Measurements from ENCODE around the gene AGRN. TPM values are rescaled to one million over a fixed set of nuclear protein-coding genes. Genes with fewer than 3 reads are reported as not detected.
"Not testable (repeated sequence)": the region's sequence is repeated elsewhere in the genome, so short reads cannot be mapped to it uniquely, and the experiment has no call there.

Gene AGRN
- total RNA-seq, 1 donor = 3.8 TPM

DNA sequence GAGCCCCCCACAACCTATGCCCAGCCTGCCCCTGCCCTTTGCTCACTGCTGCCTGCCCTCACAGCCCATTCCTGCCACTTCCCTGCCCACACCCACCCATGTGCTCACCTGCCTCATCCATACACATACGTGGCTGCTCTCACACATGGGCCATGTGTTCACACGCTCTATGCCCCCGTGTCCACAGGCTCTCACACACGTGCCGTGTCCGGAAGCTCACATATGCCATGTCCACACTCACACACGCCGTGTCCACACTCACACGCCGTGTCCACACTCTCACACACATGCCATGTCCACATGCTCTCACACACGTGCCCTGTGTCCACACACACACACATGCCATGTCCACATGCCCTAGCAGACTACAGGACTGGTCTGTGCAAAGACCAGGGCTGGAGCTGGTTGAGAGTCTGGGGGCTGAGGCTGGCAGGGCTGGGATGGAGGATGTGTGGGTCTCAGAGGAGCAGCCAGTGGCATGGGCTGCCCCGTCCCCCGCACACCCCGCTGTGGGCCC is 54.8 kb downstream of the AGRN start:
- no peak for DNase-seq (ENCODE audit: low read depth in 2 of 3, low spot score in 2 of 3)

DNA sequence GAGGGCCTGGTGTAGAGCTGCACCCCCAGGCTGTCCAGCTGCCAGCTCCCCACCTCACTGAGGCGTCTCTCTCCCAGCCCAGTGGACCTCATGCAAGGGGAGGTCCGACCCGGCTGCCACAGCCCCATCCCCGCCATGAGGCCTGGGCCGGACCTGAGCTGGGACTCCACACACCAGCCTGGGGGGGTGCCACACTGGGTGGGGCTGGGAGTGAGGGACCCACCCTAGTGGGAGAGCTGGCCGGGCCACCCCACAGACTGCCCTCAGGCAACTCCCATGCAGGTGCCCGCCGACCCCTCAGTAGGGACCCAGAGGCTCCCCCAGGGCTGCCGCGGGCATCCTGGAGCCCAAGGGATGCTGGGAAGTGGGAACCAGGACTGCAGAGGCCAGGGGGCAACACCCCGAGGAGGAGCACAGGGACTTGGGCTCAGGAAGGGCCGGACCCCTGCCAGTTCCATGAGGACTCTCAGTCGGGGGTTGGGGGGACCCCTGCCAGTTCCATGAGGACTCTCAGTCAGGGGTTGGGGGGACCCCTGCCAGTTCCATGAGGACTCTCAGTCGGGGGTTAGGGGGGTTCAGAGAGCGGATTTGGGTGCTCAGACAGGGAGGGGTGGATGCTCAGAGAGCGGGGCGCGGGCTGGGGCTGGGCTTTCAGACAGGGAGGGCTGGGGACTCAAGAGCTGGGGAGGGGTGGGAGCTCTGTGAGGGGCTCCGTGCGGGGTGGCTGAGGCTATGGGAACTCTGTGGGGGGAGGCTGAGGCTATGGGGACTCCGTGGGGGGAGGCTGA is 55.4 kb downstream of the AGRN start:
- no peak for DNase-seq (ENCODE audit: low read depth in 2 of 3, low spot score in 2 of 3)

DNA sequence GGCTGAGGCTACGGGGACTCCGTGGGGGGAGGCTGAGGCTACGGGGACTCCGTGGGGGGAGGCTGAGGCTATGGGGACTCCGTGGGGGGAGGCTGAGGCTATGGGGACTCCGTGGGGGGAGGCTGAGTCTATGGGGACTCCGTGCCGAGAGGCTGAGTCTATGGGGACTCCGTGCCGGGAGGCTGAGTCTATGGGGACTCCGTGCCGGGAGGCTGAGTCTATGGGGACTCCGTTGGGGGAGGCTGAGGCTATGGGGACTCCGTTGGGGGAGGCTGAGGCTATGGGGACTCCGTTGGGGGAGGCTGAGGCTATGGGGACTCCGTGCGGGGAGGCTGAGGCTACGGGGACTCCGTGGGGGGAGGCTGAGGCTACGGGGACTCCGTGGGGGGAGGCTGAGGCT is 57.5 kb downstream of the AGRN start:
- DNase-seq (ENCODE audit: low read depth in 2 of 3, low spot score in 2 of 3) = not testable (repeated sequence)

DNA sequence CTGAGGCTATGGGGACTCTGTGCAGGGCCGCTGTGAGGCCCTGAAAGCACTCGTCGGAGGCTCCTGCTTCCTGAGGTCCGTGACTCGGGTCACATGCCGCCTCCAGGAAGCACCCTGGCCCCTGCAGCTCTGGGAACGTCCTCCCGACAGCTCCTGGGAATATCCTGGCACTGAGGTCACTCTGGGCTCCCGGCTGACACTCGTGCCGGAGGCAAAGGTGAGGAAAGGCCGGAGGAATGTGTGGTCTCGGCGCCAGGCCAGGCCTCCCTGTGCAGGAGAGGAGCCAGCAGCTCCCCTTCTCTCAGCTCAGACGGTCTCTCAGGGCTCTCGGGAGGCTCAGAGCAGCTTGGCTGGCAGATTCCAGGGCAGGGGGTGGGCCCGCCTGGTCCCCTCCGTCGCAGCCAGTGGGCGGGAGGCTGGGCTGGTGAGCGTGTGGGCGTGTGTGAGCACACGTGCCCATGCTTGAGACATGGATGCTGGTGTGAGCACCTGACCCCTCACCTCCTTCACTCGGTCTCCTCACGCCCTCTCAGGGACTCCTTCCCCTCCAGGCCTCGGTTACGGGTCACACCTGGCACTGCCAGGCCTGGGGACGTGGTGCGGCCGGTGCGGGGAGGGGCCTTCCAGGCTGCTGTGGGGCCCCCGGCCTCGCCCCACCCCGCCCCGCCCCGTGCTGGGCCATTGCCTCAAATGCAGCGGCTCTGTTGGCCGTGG is 59.6 kb downstream of the AGRN start:
- DNase-seq (ENCODE audit: low read depth in 2 of 3, low spot score in 2 of 3) = peak in 2 of 3 donors; percentile 57 to 63

DNA sequence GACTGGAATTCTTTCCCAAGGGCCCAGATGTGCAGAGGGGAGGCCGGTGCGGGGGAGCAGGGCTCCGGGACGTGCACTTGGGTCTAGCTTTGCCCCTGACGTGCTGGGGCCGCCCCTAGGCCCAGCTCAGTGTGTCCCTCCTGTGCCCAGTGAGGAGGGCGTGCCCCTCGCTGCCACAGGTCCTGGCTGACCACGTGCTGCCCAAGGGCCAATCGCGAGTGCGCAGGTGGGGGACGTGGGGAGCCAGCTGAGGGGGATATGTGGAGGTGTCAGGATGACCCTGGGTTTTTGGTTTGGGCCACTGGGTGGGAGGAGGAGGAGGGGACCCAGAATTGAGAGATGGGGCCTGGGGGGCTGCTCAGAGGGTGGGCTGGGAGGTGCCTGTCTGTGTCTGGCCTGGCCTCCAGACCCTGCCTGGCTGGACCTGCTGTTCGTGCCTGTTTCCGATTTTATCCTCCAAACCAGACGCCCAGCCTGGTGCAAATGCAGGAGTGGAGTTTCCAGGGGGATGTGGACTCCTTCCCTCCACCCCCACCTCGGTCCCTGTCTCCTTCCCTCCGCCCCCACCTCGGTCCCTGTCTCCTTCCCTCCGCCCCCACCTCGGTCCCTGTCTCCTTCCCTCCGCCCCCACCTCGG is 60.3 kb downstream of the AGRN start:
- DNase-seq (ENCODE audit: low read depth in 2 of 3, low spot score in 2 of 3) = peak in 1 of 3 donors; percentile 24

DNA sequence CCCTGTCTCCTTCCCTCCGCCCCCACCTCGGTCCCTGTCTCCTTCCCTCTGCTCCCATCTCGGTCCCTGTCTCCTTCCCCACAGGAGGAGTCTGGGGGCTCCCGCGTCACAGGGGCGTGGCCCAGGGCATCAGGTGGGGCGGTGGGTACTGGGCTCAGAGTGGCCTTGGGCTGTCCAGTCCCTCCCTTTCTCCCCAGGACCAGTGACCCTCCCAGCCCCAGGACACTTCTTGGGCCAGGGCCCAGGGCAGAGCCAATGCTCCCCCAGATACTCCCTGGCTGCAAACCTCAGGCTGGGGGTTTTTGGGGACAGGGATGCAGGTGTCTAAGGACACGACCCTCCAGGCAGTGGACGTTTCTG is 61.0 kb downstream of the AGRN start:
- DNase-seq (ENCODE audit: low read depth in 2 of 3, low spot score in 2 of 3) = no peak

DNA sequence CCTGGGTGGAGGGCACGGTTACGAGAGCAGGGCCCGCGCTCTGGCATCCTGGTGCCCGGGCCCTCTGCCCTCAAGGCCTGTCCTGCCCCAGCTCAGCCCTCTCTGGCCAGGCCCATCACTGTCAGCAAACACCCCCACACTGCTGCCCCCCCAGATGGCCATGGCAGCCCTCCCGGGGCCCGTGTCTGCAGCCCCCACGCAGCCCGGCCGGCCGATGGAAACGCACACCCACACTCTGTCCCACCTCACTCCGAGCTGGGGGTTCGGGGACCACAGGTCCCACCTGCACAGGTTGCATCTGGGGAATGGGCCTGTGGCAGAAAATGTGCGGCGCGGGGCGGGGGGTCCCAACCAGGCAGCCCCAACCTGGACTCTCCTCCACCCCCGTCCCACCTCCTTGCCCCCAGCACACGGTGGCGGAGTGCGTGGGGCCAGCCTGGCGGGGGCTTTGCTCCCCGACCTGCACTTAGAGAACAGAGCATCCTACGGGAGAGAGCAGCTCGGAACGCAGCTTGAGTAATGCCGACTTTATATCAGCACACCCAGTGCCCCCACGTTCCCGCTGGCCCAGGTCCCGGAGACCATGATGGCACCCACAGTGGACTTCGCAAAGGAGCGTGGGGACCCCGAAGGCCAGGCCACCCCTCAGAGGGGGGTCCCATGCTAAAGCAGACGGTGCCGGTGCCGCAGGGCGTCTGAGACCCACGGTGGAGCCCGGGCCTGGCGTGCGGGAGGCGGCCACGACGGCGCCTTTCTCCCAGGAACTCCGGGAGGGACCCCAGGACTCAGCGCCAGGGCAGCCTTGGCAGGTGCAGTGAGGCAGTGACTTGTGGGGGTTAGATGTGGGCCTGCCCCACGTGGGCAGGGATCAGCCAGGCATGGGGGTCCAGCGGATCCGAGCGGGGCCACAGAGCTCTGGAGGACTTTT is 61.7 kb downstream of the AGRN start:
- DNase-seq (ENCODE audit: low read depth in 2 of 3, low spot score in 2 of 3) = no peak

DNA sequence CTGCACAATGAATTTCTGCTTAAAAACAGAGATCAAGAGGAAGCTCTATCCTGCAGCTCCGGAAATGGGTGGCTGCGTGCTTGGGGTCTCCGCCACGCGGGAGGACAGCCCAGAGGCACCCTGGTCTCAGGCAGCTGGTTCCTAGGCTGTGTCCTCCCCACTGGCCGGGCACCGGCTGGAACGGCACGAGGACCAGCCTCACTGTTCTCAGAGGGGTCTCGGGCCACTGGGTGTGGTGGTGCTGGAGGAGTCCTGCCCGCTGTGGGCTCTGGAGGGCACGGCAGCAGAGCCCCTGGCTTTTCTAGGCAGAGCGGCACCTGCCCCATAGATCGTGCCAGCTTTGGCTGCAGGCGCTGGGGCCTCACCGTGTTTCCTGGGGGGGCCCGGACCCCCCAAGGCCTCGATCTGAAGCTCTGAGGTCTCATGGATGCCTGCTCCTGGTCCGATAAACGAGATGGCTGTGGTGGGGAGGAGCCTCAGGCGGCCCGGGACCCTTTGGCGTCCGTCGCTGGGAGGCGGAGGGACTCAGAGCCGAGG is 62.4 kb downstream of the AGRN start:
- no peak for DNase-seq (ENCODE audit: low read depth in 2 of 3, low spot score in 2 of 3)

DNA sequence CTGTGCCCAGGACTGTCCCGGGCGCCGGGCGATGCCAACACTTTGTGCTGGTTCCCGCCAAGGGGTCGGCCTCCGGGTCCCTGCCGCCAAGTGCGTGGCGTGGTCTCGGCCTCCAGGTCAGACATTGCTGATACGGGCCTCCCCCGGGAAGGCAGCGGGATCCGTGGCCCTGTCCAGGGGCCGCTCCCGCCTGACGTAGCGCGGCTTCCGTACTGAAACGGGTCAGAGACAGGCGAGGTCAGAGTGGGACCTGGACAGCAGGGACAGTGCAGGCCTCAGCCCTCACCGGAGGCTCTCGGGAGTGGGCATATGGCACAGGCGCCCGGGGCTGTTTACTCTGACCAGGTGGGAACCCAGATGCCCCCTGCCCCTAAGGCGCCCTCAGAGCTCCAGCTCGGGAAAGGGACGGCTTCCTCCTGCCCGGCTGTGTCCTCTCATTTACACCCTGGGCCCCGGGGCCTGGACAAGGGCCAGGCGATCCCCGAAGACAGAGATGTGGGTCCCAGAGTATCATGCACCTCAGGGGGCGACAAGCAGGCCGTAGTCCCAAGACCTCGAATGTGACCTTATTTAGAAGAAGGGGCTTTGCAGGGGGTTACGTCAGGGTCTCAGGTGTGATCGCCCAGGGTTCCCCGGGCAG is 63.0 kb downstream of the AGRN start:
- DNase-seq (ENCODE audit: low read depth in 2 of 3, low spot score in 2 of 3) = no peak

DNA sequence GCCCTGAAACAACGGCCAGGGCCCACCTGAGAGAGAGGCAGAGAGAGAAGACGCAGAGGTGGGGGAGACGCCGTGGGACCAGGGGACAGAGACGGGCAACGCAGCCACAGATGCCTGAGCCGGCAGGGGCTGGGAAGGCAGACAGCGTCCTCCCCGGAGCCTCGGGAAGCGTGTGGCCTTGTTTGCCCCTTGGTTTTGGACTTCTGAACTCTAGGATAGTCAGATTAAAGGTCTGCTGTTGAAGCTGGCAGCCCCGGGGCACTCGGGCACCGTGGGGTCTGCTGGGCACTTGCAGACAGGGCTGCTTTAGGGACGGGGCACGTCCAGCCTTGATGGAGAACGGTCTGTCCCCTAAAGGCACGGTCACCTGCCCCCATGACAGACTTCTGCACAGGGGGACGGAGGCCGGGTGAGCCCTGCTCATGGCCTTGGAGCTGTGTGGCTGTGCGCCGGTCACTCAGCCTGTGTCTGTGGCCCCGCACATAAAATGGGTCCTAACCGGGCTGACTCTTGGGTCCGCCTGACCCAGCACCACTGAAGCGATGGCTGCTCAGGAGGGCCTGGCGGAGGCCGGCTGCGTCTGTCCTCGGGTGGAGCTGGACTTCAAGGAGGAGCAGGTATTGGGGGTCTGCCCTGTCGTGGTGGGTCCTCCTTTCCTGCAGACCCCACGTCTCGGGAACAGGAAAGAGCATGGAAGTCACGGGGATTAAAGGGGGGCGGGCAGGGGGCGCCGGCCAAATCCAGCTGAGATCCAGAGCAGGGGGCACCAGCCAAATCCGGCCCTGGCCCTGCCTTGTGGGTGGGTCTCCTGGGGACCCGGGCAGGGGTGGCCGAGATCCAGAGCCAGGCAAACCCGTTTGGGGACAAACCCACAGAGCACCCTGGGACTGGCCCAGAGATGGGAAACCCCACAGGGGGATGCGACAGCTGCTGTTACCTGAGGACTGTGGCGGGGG is 63.8 kb downstream of the AGRN start:
- no peak for DNase-seq (ENCODE audit: low read depth in 2 of 3, low spot score in 2 of 3)

DNA sequence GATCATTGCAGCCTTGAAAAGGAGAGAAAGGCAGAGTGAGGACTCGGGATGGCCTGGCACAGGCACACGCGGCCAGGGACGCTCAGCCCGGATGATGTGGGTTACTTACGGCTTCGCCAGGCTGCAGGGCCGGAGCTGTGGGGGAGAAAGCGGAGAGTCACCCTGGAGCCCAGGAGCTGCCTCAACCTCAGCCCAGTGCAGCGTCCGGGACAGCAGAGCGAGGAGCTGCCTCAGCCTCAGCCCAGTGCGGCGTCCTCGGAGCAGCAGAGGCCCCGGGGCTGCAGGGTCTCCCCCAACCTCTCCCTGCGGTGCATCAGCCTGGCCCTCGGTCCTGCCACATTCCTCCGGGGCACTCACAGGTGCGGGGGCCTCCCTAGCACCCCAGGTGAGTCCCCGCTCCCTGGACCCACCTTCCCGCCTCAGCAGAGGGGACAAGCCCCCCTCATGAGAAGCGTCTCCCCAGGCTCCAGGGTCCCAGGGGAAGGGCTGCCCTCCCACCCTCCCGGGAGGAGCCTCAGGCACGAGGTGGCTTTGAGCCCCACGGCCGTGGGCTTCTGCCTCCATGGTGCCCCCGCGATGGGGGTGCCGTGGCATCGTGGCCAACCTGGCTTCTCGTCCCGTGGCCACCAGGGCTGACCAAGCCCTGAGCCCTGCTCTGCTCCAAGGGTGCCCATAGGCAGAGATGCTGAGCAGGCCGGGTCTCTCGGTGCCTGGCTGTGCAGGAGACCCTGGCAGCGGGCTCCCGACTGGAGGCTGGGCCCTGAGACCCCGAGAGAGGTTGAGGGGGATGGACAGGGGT is 64.7 kb downstream of the AGRN start:
- DNase-seq (ENCODE audit: low read depth in 2 of 3, low spot score in 2 of 3) = no peak

DNA sequence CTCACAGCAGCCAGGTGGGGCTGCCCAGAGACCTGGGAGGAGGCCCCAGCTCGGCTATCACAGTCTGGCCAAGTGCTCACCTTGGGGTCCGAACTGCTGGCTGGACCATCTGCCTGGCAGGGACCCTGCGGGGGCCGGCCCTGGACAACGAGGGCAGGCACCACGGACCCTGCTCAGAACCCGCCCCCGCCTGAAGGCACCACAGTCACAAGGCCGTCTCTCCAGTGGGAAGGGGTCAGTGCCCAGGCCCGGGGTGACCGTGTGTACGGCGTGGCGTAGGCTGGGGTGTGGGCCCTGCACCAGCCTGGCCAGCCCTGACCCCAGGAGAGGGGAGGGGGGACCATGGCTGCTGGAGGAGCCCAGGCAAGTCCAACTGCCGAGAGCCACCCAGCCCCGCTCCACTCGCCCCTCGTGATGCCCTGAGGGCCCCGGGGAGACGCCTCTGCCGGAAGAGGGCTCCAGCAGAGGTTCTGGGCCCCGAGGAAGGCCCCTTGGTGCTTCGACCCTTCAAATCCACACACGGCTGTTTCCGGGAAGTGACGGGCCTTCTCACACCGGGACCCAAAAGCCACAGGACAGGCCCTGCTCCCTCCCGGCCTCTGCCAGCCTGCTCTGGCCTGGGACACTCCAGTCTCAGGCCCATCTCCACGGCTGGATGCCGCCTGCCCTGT is 65.4 kb downstream of the AGRN start:
- no peak for DNase-seq (ENCODE audit: low read depth in 2 of 3, low spot score in 2 of 3)

DNA sequence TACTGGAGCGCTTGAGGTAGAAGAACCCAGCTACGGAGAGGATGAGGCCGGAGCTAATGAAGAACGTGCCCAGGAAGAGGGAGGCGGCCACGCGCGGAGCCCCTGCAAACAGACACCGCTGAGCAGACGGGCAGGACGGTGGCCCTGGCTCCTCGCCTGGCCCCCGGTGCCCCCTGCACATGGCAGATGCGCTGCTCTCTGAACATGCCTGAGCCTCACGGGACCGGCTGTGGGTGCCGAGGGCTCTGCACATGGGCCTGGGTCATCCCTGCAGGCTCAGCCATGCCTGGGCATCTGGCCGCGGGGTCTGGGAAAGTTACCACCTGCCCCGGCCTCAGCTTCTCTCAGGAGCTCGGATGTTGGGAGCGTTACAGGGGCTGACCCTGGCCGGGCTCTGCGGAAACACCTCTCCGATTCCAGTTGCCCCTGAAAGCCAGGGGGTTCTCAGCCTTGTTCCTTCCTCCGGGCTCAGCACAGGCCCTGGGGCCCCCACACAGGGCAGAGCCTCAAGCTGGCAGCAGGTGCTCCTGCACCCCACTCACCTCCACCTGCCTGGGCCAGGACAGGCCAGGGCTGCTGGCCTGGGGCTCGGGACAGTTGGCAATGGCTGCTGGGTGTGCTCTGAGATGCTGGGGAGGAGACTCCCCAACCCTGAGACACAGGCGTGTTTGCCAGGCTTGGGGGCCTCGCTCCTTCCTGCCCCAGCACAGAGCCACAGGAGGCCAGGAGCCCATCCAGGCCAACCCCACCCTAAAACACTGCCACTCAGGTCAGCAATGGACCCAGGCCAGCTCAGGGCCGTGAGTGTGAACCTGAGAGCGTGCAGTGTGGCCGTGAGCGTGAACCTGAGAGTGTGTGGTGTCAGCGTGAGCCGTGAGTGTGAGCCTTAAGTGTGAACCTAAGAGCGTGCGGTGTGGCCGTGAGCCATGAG is 66.3 kb downstream of the AGRN start:
- DNase-seq (ENCODE audit: low read depth in 2 of 3, low spot score in 2 of 3) = no peak

DNA sequence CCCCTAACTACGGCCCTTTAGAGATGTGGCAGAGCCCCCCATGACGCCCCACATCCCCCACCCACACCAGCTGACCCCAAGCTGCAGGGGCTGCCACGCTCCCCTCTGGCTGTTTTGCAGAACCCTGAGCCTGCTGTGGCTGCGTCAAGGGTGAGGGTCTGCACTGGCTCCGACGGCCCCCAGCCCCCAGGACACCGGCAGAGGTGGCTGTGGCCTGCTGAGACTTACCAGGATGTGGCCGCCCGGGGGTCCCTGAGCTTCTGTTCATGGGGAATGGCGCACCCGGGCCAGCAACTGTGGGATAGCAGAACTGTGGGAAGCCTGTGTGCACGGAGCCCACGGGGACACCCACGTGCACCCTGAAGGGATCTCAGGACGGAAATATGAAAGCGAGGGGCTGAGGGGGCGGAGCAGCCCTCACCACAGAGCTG is 67.0 kb downstream of the AGRN start:
- no peak for DNase-seq (ENCODE audit: low read depth in 2 of 3, low spot score in 2 of 3)

DNA sequence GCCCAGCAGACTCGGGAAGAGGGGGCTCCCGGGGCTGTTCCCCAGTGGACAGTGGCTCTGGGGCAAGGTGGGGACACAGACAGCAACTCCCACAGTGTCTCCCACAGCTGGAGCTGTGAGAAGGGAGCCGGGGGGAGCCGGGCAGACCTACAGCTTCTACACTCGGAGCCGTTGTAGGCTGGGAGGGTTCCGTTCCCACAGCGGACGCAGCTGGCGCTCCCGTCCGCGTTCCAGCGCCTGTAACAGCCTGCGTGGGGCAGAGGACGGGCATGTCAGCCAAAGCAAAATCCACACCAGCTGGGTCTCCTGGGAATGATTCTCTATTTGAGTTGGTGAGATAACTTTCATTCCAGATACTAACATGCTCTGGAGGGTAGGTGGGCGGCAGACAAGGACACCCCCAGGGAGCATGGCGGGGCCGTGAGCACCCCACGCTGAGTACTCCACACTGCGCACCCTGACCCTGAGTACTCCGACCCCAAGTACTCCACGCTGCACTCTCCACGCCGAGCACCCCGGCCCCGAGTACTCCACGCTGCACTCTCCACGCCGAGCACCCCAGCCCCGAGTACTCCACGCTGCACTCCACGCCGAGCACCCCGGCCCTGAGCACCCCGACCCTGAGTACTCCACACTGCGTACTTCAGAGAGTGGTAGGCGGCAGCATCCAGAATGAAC is 67.6 kb downstream of the AGRN start:
- no peak for DNase-seq (ENCODE audit: low read depth in 2 of 3, low spot score in 2 of 3)

Measured in hematopoietic multipotent progenitor cell (in vitro differentiated cells).